GM19023 (cell line): ENCODE data around the gene FADS1.

ENCODE experiments used
- ATAC-seq: cut with Tn5 transposase; IDR thresholded peaks from one replicate; pipeline ENCODE4 v1.9.1; 2021; ENCODE audit warnings: mild to moderate bottlenecking, moderate library complexity; ENCODE audit not compliant: unreplicated experiment

The FADS1 gene

DNA sequence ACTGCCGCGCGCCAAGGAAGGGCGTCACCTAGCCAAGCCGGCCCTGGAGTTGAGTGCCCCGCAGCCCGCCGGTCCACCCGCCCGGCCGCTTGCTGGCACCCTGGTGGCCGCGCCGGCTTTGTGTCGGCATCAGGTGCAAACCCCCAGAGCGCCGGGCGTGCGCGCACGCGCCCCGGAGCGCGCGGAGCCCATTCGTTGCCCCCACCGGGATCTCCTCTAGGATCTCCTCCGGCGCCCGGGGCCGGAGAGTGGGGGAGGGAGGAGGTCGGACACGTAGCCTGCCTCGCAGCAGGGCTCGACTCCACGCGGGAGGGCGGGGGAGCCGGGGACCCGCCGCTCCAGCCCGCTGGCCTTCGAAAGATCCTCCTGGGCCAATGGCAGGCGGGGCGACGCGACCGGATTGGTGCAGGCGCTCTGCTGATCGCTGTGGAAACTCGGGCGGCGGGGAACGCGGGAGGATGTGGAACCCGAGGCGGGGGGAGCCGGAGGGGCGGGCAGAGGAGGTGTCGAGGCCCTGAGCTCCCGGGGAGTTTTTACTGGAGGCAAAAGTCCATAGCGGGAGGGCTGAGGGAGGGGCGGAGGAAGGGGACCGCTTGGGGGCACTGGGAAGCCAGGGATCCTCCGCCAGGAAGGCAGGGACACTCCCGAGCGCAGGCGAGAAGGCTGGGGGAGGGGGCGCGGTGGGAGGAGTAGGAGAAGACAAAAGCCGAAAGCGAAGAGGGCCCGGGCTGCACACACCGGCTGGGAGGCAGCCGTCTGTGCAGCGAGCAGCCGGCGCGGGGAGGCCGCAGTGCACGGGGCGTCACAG, 11.0 kb upstream of the FADS1 start, which contains the start of gene FADS2:
Gene FADS2, plus strand, starts transcription at position 730 of the 808 bp plus-strand sequence. CDS start 91 bp downstream, outside the sequence.
- peak; percentile 64 for ATAC-seq

DNA sequence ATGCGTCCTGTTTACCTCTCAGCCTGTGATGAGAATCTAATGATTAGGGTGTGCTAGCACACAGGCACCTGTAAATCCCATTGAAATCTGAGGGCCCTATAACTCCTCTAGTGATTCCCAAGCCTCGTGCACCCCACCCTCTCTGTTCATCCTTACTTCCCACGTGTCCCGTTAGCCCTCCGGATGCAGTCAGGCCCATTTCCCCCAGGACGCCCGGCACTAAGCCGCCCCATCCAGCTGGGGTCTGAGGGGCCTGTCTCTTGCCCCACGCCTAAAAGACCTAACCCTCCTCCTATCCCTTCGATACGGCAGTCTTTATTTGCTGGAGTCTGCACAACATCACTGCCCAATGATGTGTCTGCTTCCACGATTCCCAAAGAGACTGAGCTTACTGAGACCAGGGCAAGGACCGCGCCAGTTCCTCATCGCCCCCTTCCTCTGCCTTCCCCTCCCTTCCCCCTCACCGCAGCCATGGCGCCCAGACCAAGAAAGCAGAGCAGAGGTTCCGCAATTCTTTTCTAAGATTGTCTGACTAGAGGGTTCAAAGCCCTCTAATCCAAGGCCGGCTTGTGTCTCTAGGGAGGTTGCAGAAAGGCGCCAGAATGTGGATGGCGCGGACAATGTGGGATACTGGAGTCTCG, 10.2 kb upstream of the FADS1 start:
- ATAC-seq, result peak; percentile 1

DNA sequence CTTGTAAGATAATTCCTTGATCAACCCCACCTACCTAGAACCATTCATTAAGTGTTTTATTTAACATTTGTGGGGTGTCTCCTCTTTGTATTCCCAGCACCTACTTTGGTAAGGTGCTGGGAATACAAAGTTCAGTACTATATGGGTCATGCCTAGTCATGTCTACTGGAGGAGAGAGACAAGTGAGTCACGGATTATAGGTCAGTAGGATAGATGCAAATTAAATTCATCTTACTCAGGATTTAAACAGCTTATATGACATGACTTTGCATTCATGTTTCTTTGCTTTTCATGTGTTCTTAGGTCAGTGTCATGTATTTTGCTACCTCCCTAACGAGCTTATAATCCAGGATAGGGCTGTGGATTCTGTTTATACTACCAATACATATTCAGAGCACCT, 3.4 kb upstream of the FADS1 start:
- ATAC-seq, result no peak

DNA sequence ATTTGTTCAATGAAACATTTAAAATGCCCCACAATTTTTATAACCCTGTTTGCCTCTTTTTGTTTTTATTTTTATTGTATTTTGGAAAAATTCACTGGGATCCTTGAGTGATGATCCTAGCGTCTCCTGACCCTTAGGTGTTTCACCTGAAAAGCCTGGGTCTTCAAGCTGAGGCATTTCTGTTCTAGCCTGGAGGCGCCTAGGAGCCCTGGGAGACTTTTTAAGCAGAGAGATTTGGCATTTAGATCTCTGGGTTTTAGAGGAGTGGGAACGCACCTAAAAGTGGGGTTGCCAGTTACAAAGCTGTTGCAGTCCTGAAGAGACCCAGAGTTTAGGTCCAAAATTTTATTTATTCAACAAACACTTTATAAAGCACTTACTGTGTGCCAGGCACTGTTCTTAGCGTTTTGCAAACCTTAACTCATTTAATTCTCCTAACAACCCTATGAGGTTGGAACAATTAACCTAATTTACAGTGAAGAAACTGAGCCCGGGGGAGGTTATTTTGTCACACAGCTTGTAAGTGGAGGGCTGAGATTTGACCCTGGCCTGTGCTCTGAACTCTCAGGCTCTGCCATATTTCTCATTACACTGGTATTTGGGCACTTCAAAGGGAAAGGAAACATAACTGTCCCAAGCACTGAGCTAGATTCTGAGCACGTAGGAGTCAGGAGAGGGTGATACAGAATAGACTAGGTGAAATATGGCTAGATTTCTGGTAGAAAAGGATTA, 834 bp upstream of the FADS1 start:
- no peak for ATAC-seq

DNA sequence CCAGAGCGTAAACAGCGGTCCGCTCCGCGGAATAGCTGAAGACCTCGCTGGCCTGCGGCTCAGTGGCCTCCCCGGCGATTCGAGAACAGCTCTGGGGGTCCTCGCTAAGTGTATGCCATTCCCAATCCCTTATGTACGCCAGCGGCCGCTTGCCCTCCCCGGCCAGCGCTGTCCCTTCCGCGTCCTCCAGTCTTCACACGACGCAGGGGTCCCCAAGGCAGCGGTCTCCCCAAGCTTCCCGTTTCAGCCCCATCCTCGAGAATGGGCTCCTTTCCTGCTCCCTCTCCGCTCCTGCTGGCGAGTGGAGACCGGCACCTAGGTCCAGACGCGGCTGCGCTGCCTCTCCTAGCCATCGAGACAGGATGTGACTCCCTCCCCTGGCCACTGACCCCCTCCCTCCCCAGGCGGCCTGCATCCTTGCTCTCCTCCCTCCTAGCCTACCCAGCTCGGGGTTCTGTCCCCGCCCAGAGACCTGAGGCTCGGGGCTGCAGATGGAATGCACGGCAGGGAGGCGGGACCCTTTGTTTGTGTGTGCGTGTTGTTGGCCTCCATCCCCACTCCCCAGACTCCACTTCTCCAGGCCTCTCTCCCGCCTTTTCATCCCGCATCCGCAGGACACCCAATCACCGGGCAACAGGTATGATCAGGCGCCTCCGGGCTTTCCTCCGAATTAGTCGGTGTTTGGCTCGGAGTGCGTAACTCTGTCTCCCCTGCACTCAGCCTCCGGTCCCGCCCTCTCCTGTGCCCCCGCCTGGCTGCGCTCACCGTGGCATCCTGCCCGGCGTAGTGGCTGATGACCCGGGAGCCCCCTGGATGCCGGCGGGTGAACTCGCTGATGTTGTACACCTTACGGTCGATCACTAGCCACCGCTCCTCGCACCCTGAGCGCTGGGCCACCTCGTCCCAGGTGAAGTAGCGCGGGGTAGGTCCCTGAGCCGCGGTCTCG, 740 bp downstream of the FADS1 start:
- peak; percentile 33 for ATAC-seq

DNA sequence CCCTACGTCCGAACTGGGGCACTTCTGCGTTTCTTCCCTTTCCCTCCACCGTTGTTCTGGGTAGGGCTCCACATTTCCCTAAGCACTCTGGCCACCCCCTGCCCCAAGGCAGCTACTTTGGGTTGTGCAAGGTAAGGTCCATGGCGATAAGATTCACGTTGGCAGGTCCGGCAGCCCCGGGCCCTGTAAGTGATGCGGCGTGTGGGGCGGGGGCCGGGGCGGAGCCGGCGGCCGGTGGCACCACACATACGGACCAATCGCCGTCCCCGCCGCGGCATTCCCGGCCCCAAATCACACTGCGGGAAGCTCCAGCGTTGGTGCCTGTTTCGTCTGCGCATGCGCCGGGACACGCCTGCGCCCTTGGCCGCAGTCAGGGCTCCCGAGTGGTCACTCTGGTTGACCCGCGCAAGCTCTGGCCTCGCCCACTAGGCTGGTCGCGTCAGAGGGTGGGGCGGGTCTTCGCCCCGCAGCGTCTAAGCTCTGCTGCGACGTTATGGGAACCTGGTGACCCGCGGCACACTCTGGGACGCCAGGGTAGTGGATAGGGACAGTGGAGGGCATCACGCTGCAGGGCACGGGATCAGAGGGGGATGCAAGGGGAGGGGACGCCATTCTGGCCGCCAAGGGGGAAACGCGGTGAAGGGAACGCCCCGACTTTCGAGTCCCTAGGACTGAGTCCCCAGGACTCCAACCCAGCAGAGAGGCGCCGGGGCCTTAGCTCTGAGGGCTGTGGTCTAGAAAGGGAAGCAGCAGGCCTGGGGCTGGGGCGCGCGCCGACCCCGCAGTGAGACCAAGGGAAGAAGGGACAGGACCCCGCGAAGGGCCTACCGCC, 1.6 kb downstream of the FADS1 start:
- peak; percentile 50 for ATAC-seq

DNA sequence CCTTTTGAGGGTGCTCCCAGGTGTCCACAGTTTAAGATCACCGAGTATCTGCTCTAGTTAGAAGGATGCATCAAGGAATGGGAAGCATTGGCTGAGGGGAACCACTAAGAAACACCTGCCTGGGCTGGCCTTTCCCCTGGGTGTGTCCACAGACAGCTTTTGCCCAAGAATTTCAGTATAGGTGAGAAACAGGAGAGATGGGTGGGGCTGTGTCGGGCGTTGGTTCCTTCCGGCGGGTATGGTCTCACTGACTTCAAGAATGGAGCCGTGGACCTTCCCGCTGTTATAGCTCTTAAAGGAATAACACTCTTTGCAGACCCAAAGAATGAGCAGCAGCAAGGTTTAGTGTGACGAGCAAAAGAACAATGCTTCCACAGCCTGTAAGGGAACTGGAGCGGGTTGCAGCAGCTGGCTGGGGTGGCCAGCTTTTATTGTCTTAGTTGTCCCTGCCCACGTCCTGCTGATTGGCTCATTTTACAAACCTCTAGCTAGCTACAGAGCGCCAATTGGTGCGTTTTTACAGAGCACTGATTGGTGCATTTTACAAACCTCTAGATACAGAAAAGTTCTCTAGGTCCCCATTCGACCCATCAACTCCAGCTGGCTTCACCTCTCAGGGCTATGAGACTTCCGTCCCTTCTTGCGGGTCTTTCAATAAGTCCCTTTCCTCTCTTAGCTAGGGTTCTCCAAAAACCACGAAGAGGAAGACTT, 2.4 kb downstream of the FADS1 start:
- no peak for ATAC-seq

DNA sequence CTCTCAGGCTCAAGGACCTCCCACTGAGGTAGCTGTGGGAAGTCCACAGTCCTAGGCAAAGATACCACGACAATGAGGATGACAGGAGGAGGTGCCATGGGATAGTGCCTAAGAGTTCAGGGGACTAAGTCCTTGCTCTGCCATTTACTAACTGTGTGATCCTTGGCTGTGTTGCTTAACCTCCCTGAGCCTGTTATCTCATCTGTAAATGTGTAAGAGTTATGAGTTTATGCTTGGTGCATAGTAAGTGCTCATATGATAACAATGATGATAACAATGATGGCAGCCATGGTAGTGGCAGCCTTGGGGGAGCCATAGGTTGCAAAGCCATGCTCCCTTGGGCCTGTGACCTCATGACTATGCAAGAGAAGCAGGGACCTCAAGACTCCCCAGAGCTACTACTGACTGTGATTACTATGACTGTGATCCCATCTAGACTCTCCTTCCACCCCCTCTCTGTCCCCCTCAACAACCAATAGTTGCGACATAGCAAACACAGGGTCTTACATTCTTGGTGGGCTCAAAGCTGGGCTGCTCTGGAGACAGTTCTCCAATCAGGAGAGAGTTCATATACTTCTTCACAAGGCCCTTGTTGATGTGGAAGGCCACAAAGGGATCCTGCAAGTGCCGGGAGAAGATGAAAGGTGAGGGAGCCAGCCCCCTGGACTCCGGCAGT, 3.9 kb downstream of the FADS1 start:
- ATAC-seq, result no peak

DNA sequence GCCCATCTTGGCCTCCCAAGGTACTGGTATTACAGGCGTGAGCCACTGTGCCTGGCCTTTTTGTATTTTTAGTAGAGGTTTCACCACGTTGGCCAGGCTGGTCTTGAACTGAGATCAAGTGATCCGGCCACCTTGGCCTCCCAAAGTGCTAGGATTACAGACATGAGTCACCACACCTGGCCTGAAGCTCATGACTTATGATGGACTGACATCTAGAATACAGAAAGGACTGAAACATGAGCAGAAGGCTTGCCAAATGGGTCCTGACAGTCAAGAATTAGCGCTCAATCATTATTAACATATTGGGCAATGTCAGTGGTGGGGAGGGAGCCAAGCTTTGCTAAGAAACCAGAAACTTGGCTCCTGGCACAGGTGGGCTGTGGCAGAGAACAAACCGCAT, 5.0 kb downstream of the FADS1 start:
- no peak for ATAC-seq

DNA sequence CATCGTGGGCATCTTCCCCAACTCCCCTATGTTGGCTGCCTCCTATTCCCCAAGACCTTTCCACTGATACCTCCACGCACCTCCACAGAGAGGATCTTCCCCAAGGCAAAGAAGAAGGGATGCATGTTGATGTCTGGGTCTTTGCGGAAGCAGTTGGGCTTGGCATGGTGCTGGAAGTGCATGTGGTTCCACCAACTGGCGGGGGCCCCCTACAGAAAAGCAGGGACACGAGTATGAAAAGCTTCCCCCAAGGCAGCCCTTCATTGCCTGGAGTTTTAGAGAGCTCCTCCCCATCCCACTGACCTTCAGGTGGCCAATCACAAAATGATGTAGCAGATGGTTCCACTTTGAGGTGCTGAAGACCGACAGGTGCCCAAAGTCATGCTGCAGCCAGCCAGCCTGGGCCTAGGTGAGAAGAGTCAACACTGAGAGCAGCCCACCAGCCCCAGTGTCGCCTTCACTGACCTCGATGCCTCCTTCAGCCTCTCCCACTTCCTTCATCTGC, 6.1 kb downstream of the FADS1 start:
- no peak for ATAC-seq

DNA sequence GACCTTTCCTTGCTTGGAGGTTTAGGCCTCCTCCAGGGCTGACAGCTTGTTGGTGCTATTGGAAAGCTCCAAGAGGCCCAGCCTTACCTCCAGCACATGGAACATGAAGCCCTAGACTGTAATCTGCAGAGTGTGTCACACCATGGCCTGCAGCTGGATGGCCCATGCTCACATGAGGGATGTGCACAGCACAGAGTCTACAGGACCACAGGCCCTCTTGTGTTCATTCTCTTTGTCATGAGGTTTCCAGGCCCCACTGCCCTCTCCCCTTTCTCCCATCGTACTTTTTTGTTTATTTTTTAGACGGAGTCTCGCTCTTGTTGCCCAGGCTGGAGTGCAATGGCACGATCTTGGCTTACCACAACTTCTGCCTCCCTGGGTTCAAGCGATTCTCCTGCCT, 10.0 kb downstream of the FADS1 start:
- ATAC-seq, result no peak

DNA sequence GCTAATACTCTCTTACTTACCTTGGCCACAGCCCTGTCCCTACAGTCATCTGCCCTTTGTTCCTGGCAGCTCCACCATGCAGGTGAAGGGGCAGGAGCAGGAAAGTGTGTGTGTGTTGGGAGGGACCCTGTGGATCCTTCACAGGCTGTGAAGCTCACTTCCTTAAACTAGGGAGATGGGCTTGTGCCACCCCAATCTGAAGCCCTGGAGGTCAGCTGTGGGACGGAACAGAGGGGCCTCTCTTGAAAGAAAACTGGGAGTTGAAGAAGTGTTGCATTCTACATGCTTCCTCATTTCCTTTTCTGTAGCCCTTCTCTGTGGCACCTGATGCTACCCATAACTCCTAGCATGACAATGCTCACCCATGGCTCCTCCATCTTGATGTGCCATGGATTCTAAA, 11.7 kb downstream of the FADS1 start:
- no peak for ATAC-seq

DNA sequence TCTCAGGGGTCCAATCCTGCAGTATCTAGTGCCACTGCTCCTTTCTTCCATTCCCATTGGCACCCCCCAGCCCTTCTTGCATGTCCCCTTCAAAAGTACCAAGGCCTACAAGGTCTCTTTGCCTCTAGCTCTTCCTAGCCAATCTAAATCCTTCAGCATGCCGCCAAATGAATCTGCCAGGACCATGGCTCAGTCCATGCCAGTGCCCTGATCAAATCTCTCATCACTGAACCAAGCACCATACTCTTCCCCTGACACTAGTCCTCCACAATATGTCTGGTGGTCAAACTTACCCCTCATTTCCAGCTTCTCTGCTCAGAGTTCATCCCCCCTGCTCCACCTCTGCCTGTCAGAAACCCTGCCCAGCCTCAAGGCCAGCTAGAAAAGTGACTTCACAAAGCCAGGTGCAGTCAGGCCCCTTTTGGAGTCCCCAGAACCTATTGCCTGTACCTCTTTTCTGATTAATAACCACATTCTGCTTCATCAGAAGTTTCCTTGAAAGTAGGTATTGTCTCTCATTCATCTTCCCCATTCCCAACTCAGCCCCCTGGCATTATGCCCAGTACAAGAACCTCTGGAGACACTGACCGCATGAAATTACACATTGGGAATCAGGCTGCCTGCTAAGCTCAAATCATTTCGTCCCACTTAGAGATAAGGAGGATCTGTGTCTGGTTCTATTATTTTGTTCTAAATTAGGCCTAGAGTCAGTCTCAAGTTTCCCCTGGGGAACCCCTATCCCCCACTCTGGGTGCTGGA, 12.7 kb downstream of the FADS1 start:
- ATAC-seq, result no peak

DNA sequence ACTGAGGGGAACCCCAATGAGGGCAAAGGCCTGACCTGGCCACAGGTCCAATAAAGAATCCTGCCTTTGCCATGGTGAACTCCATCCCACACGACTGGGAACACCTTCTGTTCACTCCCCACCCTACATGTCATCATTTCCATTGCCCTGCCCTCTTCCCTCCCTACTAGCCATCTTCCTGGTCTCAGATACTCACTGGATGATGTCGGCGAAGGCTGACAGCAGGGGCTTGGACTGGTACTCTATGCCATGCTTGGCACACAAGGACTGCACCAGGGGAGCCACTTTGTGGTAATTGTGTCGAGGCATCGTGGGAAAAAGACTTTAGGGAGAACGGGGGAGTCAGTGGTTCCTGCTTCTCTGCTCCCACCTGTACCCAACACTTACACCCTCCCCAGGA, 14.2 kb downstream of the FADS1 start:
- no peak for ATAC-seq

DNA sequence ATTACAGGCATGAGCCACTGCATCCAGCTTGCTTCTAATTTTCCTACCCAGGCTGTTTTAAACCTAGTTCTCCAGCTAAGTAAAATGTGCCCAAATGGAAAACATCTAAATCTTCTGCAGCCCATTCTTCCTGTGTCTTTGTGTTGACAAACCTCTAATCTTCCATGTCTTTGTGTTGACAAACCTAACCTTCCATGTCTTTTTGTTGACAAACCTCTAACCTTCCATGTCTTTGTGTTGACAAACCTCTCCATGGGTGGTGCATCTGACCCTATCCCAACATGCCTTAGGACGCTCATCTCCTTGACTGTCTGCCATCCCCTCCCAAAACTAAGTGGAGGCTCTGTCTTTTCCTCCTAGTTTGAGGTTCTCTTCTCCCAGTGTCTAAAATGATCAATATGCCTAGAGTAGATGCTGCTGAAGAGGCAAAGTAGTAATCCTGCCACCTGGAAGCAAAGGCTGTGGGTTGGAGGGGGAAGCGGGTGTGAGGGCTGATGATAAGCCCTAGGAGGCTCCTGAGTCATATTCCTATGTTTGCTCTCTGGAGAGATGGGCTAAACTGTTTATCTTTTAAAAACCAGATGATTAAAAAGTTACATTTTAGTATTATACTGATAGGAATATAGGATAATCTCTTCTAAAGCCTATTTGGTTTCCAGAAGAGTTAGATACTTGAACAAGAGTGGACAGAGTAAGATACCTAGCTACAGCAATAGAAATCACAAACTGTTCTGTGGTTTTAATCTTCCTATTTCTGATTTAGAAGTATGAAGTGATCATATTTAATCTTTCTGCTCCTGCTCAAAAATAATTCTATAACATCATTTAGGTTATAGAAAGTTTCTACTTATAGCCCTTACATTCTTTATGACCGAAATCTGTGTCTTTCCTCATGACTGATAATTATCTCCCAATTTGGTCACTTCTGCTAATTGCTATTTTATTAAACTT, 16.2 kb downstream of the FADS1 start:
- ATAC-seq, result no peak

DNA sequence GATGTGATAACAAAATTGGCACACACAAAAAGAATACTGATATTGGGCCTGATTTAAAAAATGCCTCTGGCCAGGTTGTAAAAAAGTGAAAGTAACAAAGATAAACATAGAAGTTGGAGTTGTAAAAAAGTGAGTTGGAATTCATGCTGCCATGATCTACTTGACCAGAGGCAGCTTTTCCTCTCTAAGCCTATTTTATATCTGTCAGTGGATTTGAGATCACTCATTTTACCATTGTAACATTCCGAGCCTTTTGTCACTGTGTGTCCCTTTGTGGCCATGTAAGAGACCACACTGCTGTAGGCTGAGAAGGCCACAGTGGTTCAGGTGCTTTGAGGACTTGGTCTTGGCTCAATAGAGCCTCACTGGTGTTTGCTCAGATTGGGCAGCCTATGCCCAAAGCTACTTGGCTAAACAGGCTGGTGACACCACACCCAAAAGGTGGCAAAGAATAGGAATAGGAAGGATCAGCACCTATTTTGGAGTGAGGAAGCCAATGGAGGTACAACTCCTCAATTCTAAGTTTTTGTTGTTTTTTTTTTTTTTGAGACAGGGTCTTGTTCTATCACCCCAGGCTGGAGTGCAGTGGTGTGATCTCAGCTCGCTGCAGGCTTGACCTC, 17.0 kb downstream of the FADS1 start:
- ATAC-seq, result no peak
